Neuronal stem cell (in vitro differentiated cells): ENCODE data around the gene ATG5.

Source experiments
- DNase-seq: peaks from one replicate; pipeline ENCODE4 v3.0.0-alpha.2; 2013; ENCODE audit warnings: low spot score
- H2AFZ ChIP-seq: one replicate; pipeline ENCODE4 v1.6.1; 2013; ENCODE audit warnings: mild to moderate bottlenecking, low read length, inconsistent platforms
- H2AK5ac ChIP-seq: 2 replicates; pipeline ENCODE4 v1.6.1; 2013; ENCODE audit warnings: low read depth, mild to moderate bottlenecking, inconsistent platforms, low read length, moderate library complexity, mixed read lengths
- H2BK120ac ChIP-seq: 2 replicates; pipeline ENCODE4 v1.6.1; 2013; ENCODE audit warnings: low read depth, mild to moderate bottlenecking, inconsistent platforms, low read length, moderate library complexity, mixed read lengths
- H2BK12ac ChIP-seq: one replicate; pipeline ENCODE4 v1.6.1; 2013; ENCODE audit warnings: low read length, inconsistent platforms
- H2BK15ac ChIP-seq: 2 replicates; pipeline ENCODE4 v1.6.1; 2013; ENCODE audit warnings: mild to moderate bottlenecking, low read length, inconsistent platforms, mixed read lengths
- H2BK5ac ChIP-seq: one replicate; pipeline ENCODE4 v1.6.1; 2013; ENCODE audit warnings: inconsistent platforms, mild to moderate bottlenecking, low read length, moderate library complexity
- H3K14ac ChIP-seq: one replicate; pipeline ENCODE4 v1.6.1; 2013; ENCODE audit warnings: low read length, inconsistent platforms
- H3K18ac ChIP-seq: 2 replicates; pipeline ENCODE4 v1.6.1; 2013; ENCODE audit warnings: low read length, inconsistent platforms
- H3K23ac ChIP-seq: 2 replicates; pipeline ENCODE4 v1.6.1; 2013; ENCODE audit warnings: low read depth, mild to moderate bottlenecking, mixed read lengths, low read length, inconsistent platforms; ENCODE audit not compliant: poor library complexity
- H3K27ac ChIP-seq: replicated peaks from 3 replicates; pipeline ENCODE4 v1.5.1; 2013; ENCODE audit warnings: low read length, inconsistent platforms
- H3K27me3 ChIP-seq, 3 experiments: 2 replicates each; pipeline ENCODE4 v1.6.1; 2013; ENCODE audit warnings: low read length in 3 of 3, mild to moderate bottlenecking in 2 of 3, inconsistent platforms in 1 of 3, low read depth in 1 of 3, mixed read lengths in 1 of 3, moderate library complexity in 1 of 3; ENCODE audit not compliant: control insufficient read depth in 3 of 3, insufficient read depth in 3 of 3
- H3K36me3 ChIP-seq, 2 donors: replicated peaks in 1 of 2; 2 replicates each; pipeline ENCODE4 v1.6.1; 2013; ENCODE audit warnings: low read length in 2 of 2; ENCODE audit not compliant: control insufficient read depth in 2 of 2, insufficient read depth in 2 of 2
- H3K4ac ChIP-seq: 2 replicates; pipeline ENCODE4 v1.6.1; 2013; ENCODE audit warnings: inconsistent platforms, mild to moderate bottlenecking, low read length, moderate library complexity
- H3K4me1 ChIP-seq, 2 donors: 1 replicate in 1 of 2; 2 replicates in 1 of 2; pipeline ENCODE4 v1.6.1; 2013; ENCODE audit warnings: low read length in 2 of 2, low read depth in 1 of 2; ENCODE audit not compliant: control insufficient read depth in 2 of 2, insufficient read depth in 1 of 2
- H3K4me2 ChIP-seq: one replicate; pipeline ENCODE4 v1.6.1; 2013; ENCODE audit warnings: mild to moderate bottlenecking, low read length, inconsistent platforms; ENCODE audit not compliant: insufficient read depth, poor library complexity, severe bottlenecking
- H3K4me3 ChIP-seq, 2 donors: 2 replicates each; pipeline ENCODE4 v1.5.1; 2013; ENCODE audit warnings: low read length in 2 of 2, mild to moderate bottlenecking in 2 of 2, inconsistent platforms in 1 of 2, moderate library complexity in 1 of 2
- H3K79me1 ChIP-seq: one replicate; pipeline ENCODE4 v1.6.1; 2013; ENCODE audit warnings: low read depth, mild to moderate bottlenecking, inconsistent platforms, low read length, moderate library complexity
- H3K9ac ChIP-seq: one replicate; pipeline ENCODE4 v1.6.1; 2013; ENCODE audit warnings: mild to moderate bottlenecking, low read depth, low read length, inconsistent platforms; ENCODE audit not compliant: poor library complexity
- H3K9me3 ChIP-seq, 2 donors: replicated peaks in 1 of 2; 2 replicates each; pipeline versions ENCODE3 to v1.6.1; 2013; ENCODE audit warnings: low read length in 2 of 2, mild to moderate bottlenecking in 2 of 2, inconsistent platforms in 1 of 2, low read depth in 1 of 2, mixed read lengths in 1 of 2, moderate library complexity in 1 of 2; ENCODE audit not compliant: control insufficient read depth in 2 of 2, insufficient read depth in 1 of 2
- H4K8ac ChIP-seq: one replicate; pipeline ENCODE4 v1.6.1; 2013; ENCODE audit warnings: low read depth, mild to moderate bottlenecking, inconsistent platforms, low read length, moderate library complexity
- H4K91ac ChIP-seq: one replicate; pipeline ENCODE4 v1.6.1; 2013; ENCODE audit warnings: low read length, low read depth, mild to moderate bottlenecking, inconsistent platforms; ENCODE audit not compliant: poor library complexity
- WGBS, 2 donors: extraction: QIAGEN DNeasy Blood & Tissue Kit; methylation state at CpG; one replicate each; pipeline ENCODE4 v1.1.7; 2013; ENCODE audit warnings: missing lambda C conversion rate in 2 of 2, mixed read lengths in 1 of 2; ENCODE audit not compliant: insufficient read length in 2 of 2, insufficient replicate concordance in 1 of 2; ENCODE audit errors: extremely low coverage in 2 of 2; 5-methylcytosine and 5-hydroxymethylcytosine counted together

Gene ATG5

GRCh38 chr6:106178900-106179299 is 146.7 kb downstream of the ATG5 start:
- Histone ChIP-seq H2AK5ac (no peak overlapping the region), H2BK5ac (no peak overlapping the region), H3K9ac (no peak overlapping the region), H4K91ac (no peak overlapping the region), H3K18ac (no peak overlapping the region), H4K8ac (no peak overlapping the region), H3K14ac (no peak overlapping the region), H3K4me1 (peaks cover 0 to 2% of the 10 kb centered on the region in 2 donors), H3K27me3 (no peaks in the 10 kb centered on the region), H3K9me3 (no peaks in the 10 kb centered on the region), H2BK12ac (no peak overlapping the region), H3K4me3 (no peak overlapping the region), H3K4me2 (no peak overlapping the region), H3K4ac (no peak overlapping the region), H2BK15ac (no peak overlapping the region), H2AFZ (no peak overlapping the region), H3K27ac (no peak overlapping the region), H3K36me3 (no peaks in the 10 kb centered on the region), H3K79me1 (no peaks in the 10 kb centered on the region), H2BK120ac (no peak overlapping the region), H3K23ac (no peak overlapping the region)
- no peak for DNase-seq
- 100% methylated on average over 2 of the region's 3 CpGs; no CpG with 5 or more reads in 1 of the 2 donors for WGBS, 2 donors

DNA sequence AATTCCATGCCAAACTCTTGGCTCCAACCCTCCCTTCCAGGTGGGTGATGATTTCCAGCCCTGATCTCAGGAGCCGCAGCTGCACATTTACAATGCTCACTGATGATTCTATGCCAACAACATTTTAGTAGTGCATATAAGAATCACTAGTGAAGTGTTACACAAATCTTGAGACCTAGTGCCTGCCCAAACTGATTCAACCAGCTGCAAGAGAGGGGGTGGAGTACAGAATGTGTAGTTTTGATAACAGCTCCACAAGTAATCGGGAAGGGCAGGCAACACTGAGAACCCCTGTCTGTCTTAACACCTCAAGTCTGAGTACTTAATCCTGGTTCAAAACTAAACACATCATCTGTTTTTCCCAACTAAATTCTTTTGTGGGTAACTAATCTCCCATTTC is 147.8 kb downstream of the ATG5 start:
- Histone ChIP-seq H3K27ac (no peak overlapping the region), H4K91ac (no peak overlapping the region), H2BK15ac (no peak overlapping the region), H3K9ac (no peak overlapping the region), H3K18ac (no peak overlapping the region), H3K4me3 (no peak overlapping the region), H3K36me3 (no peaks in the 10 kb centered on the region), H3K9me3 (no peaks in the 10 kb centered on the region), H4K8ac (no peak overlapping the region), H2BK120ac (no peak overlapping the region), H3K4ac (no peak overlapping the region), H3K14ac (no peak overlapping the region), H3K23ac (no peak overlapping the region), H3K4me1 (peaks cover 0 to 2% of the 10 kb centered on the region in 2 donors), H2BK12ac (no peak overlapping the region), H3K27me3 (no peaks in the 10 kb centered on the region), H2AK5ac (no peak overlapping the region), H3K4me2 (no peak overlapping the region), H2BK5ac (no peak overlapping the region), H2AFZ (no peak overlapping the region), H3K79me1 (no peaks in the 10 kb centered on the region)
- no peak for DNase-seq
- no CpG with 5 or more reads among the region's 2 CpGs for WGBS, 2 donors

- no peak overlapping the region for H2AK5ac ChIP-seq
- H3K9ac ChIP-seq: no peak overlapping the region
- H4K8ac ChIP-seq: no peak overlapping the region
- H3K79me1 ChIP-seq: no peaks in the 10 kb centered on the region
- H3K27me3 ChIP-seq: peaks cover 0 to 17% (median 0%) of the 10 kb centered on the region in 3 experiments
- H3K4me2 ChIP-seq: no peak overlapping the region
- no peak overlapping the region for H3K27ac ChIP-seq
- H2BK120ac ChIP-seq: no peak overlapping the region
- H2AFZ ChIP-seq: no peak overlapping the region
- H2BK15ac ChIP-seq: no peak overlapping the region
- no peak overlapping the region for H3K23ac ChIP-seq
- H4K91ac ChIP-seq: no peak overlapping the region
- DNase-seq: no peak
- H3K18ac ChIP-seq: no peak overlapping the region
- no peaks in the 10 kb centered on the region for H3K9me3 ChIP-seq
- no peak overlapping the region for H3K14ac ChIP-seq
- H3K36me3 ChIP-seq: no peaks in the 10 kb centered on the region
- no peak overlapping the region for H3K4me3 ChIP-seq
- WGBS, 2 donors: no CpG with 5 or more reads among the region's 2 CpGs
- no peak overlapping the region for H3K4ac ChIP-seq
- peaks cover 0 to 2% of the 10 kb centered on the region in 2 donors for H3K4me1 ChIP-seq
- no peak overlapping the region for H2BK12ac ChIP-seq
- H2BK5ac ChIP-seq: no peak overlapping the region
Measured at GRCh38 chr6:106173124-106173879, 152.3 kb downstream of the ATG5 start.

GRCh38 chr6:106170030-106170791 is 155.3 kb downstream of the ATG5 start:
- no peak for DNase-seq
- no peak overlapping the region for H3K4ac ChIP-seq

More at GRCh38 chr6:106170030-106170791, 155.3 kb downstream of the ATG5 start:
- no peak overlapping the region for H3K18ac ChIP-seq
- no peak overlapping the region for H3K14ac ChIP-seq
- no CpG with 5 or more reads among the region's 5 CpGs for WGBS, 2 donors
- no peak overlapping the region for H3K27ac ChIP-seq
- H3K23ac ChIP-seq: no peak overlapping the region
- no peak overlapping the region for H2AFZ ChIP-seq
- H3K9me3 ChIP-seq: no peaks in the 10 kb centered on the region
- H2AK5ac ChIP-seq: no peak overlapping the region
- no peak overlapping the region for H3K4me3 ChIP-seq
- H2BK15ac ChIP-seq: no peak overlapping the region
- no peaks in the 10 kb centered on the region for H3K36me3 ChIP-seq
- no peaks in the 10 kb centered on the region for H3K79me1 ChIP-seq
- H3K27me3 ChIP-seq: peaks cover 0 to 26% (median 0%) of the 10 kb centered on the region in 3 experiments
- no peak overlapping the region for H2BK120ac ChIP-seq
- no peak overlapping the region for H4K91ac ChIP-seq
- H3K4me2 ChIP-seq: no peak overlapping the region
- no peak overlapping the region for H4K8ac ChIP-seq
- no peak overlapping the region for H2BK12ac ChIP-seq
- H2BK5ac ChIP-seq: no peak overlapping the region
- no peak overlapping the region for H3K9ac ChIP-seq
- peaks cover 2 to 8% of the 10 kb centered on the region in 2 donors for H3K4me1 ChIP-seq
